Esophagus (tissue), 2 donors: Measurements from ENCODE around the gene BPTF. TPM values are rescaled to one million over a fixed set of nuclear protein-coding genes. Genes with fewer than 3 reads are reported as not detected.
"Not testable (repeated sequence)": the region's sequence is repeated elsewhere in the genome, so short reads cannot be mapped to it uniquely, and the experiment has no call there.

Experiments
- H3K27ac ChIP-seq, 2 donors: one replicate each; pipeline ENCODE4 v1.5.1; 2013; ENCODE audit warnings: low read depth in 2 of 2, mild to moderate bottlenecking in 2 of 2, inconsistent platforms in 1 of 2, low read length in 1 of 2, moderate library complexity in 1 of 2
- H3K27me3 ChIP-seq, 2 donors: one replicate each; pipeline ENCODE4 v1.6.1; 2013; ENCODE audit warnings: low read length in 2 of 2, control low read depth in 1 of 2, mild to moderate bottlenecking in 1 of 2; ENCODE audit not compliant: insufficient read depth in 2 of 2, control insufficient read depth in 1 of 2
- H3K36me3 ChIP-seq, 2 donors: one replicate each; pipeline ENCODE4 v1.6.1; 2013; ENCODE audit warnings: low read length in 1 of 2; ENCODE audit not compliant: control insufficient read depth in 2 of 2, insufficient read depth in 2 of 2
- H3K4me1 ChIP-seq, 2 donors: one replicate each; pipeline ENCODE4 v1.6.1; 2013; ENCODE audit warnings: low read length in 1 of 2; ENCODE audit not compliant: control insufficient read depth in 2 of 2, insufficient read depth in 2 of 2
- H3K4me3 ChIP-seq, 2 donors: one replicate each; pipeline ENCODE4 v1.5.1; 2013; ENCODE audit warnings: low read length in 2 of 2, mild to moderate bottlenecking in 2 of 2, low read depth in 1 of 2, moderate library complexity in 1 of 2
- H3K9me3 ChIP-seq, 2 donors: one replicate each; pipeline ENCODE4 v1.6.1; 2013; ENCODE audit warnings: mild to moderate bottlenecking in 2 of 2, low read depth in 1 of 2, low read length in 1 of 2, moderate library complexity in 1 of 2; ENCODE audit not compliant: control insufficient read depth in 2 of 2, insufficient read depth in 1 of 2
- WGBS, 2 donors: extraction: QIAGEN DNeasy Blood & Tissue Kit; methylation state at CpG; one replicate each; pipeline ENCODE4 v1.1.7; 2013; 5-methylcytosine and 5-hydroxymethylcytosine counted together
- polyA plus RNA-seq, 2 donors: library from polyadenylated mRNA; stranded (reverse); fragments of 200-250 nt; gene quantifications; one replicate each; pipeline ENCODE4 v1.2.3, GENCODE V29; 2013
- donor health status: healthy with polysubstance abuse.
- donor health status: Bipolar disorder and iron deficiency.

Gene BPTF
- polyA plus RNA-seq, 2 donors, result 14.5 to 17.8 TPM

- H3K36me3 ChIP-seq, result peaks cover 0 to 4% of the 10 kb centered on the region in 2 donors
Observed at GRCh38 chr17:67912088-67912487, 86.8 kb downstream of the BPTF start.

GRCh38 chr17:67912656-67913055, 87.4 kb downstream of the BPTF start:
- Histone ChIP-seq H3K36me3 (peaks cover 0 to 4% of the 10 kb centered on the region in 2 donors), H3K27me3 (no peaks in the 10 kb centered on the region), H3K27ac (no peak overlapping the region), H3K4me3 (no peak overlapping the region), H3K4me1 (no peaks in the 10 kb centered on the region), H3K9me3 (no peaks in the 10 kb centered on the region)
- WGBS, 2 donors, result 89 to 90% methylated on average over 7 of the region's 7 CpGs

More at GRCh38 chr17:67912088-67912487, 86.8 kb downstream of the BPTF start:
- no peaks in the 10 kb centered on the region for H3K9me3 ChIP-seq
- no peaks in the 10 kb centered on the region for H3K27me3 ChIP-seq
- no peak overlapping the region for H3K27ac ChIP-seq
- H3K4me3 ChIP-seq, result no peak overlapping the region
- WGBS, 2 donors, result 92 to 96% methylated on average over 4 of the region's 4 CpGs
- no peaks in the 10 kb centered on the region for H3K4me1 ChIP-seq

GRCh38 chr17:67920212-67920611, 94.9 kb downstream of the BPTF start:
- Histone ChIP-seq H3K9me3 (no peaks in the 10 kb centered on the region), H3K36me3 (peaks cover 7 to 12% of the 10 kb centered on the region in 2 donors), H3K4me1 (no peaks in the 10 kb centered on the region), H3K27ac (no peak overlapping the region), H3K27me3 (no peaks in the 10 kb centered on the region), H3K4me3 (no peak overlapping the region)
- 89 to 96% methylated on average over 4 of the region's 4 CpGs for WGBS, 2 donors

- Histone ChIP-seq H3K4me1 (no peaks in the 10 kb centered on the region), H3K27ac (no peak overlapping the region), H3K4me3 (no peak overlapping the region), H3K36me3 (peaks cover 5 to 12% of the 10 kb centered on the region in 2 donors), H3K27me3 (no peaks in the 10 kb centered on the region), H3K9me3 (no peaks in the 10 kb centered on the region)
- 84 to 87% methylated on average over 5 of the region's 5 CpGs for WGBS, 2 donors
Observed at GRCh38 chr17:67922503-67922902, 97.2 kb downstream of the BPTF start.

GRCh38 chr17:67928842-67929241, 103.5 kb downstream of the BPTF start:
- H3K4me3 ChIP-seq, H3K4me1 ChIP-seq, H3K27ac ChIP-seq, H3K27me3 ChIP-seq, H3K9me3 ChIP-seq: not testable (repeated sequence)
- peaks cover 12 to 22% of the 10 kb centered on the region in 2 donors for H3K36me3 ChIP-seq
- WGBS, 2 donors, result 70 to 72% methylated on average over 4 of the region's 4 CpGs

GRCh38 chr17:67931227-67931626, 105.9 kb downstream of the BPTF start:
- WGBS, 2 donors, result 96 to 97% methylated on average over 5 of the region's 5 CpGs
- Histone ChIP-seq H3K4me1 (no peaks in the 10 kb centered on the region), H3K36me3 (peaks cover 10 to 18% of the 10 kb centered on the region in 2 donors), H3K4me3 (no peak overlapping the region), H3K27ac (no peak overlapping the region), H3K9me3 (no peaks in the 10 kb centered on the region), H3K27me3 (no peaks in the 10 kb centered on the region)

GRCh38 chr17:67942810-67943209, 117.5 kb downstream of the BPTF start:
- no peaks in the 10 kb centered on the region for H3K4me1 ChIP-seq
- H3K9me3 ChIP-seq, result no peaks in the 10 kb centered on the region
- WGBS, 2 donors, result 91 to 93% methylated on average over 3 of the region's 3 CpGs
- peaks cover 24 to 26% of the 10 kb centered on the region in 2 donors for H3K36me3 ChIP-seq
- no peak overlapping the region for H3K27ac ChIP-seq
- no peak overlapping the region for H3K4me3 ChIP-seq
- H3K27me3 ChIP-seq, result no peaks in the 10 kb centered on the region

- H3K27me3 ChIP-seq, result no peaks in the 10 kb centered on the region
- 91 to 93% methylated on average over 5 of the region's 5 CpGs for WGBS, 2 donors
- no peaks in the 10 kb centered on the region for H3K4me1 ChIP-seq
- no peak overlapping the region for H3K4me3 ChIP-seq
- no peak overlapping the region for H3K27ac ChIP-seq
- peaks cover 27 to 32% of the 10 kb centered on the region in 2 donors for H3K36me3 ChIP-seq
- H3K9me3 ChIP-seq, result no peaks in the 10 kb centered on the region
Observed at GRCh38 chr17:67944035-67944434, 118.7 kb downstream of the BPTF start.

GRCh38 chr17:67946513-67946912, 121.2 kb downstream of the BPTF start:
- Histone ChIP-seq H3K27ac (no peak overlapping the region), H3K9me3 (no peaks in the 10 kb centered on the region), H3K36me3 (peaks cover 21 to 27% of the 10 kb centered on the region in 2 donors), H3K4me3 (no peak overlapping the region), H3K4me1 (no peaks in the 10 kb centered on the region), H3K27me3 (no peaks in the 10 kb centered on the region)

- no peak overlapping the region for H3K27ac ChIP-seq
- H3K9me3 ChIP-seq, result no peaks in the 10 kb centered on the region
- 92 to 94% methylated on average over 5 of the region's 5 CpGs for WGBS, 2 donors
- H3K4me3 ChIP-seq, result no peak overlapping the region
- H3K27me3 ChIP-seq, result no peaks in the 10 kb centered on the region
- no peaks in the 10 kb centered on the region for H3K4me1 ChIP-seq
- H3K36me3 ChIP-seq, result peaks cover 23 to 27% of the 10 kb centered on the region in 2 donors
Observed at GRCh38 chr17:67947325-67947813, 122.1 kb downstream of the BPTF start.
